Putamen (tissue), 1 donor: Measurements from ENCODE around the gene KRTAP4-4.
"Not testable (repeated sequence)": the region's sequence is repeated elsewhere in the genome, so short reads cannot be mapped to it uniquely, and the experiment has no call there.

ENCODE experiments used
- DNase-seq: peaks from one replicate; pipeline ENCODE4 v3.0.0-alpha.2; 2016; ENCODE audit warnings: low spot score

Gene KRTAP4-4

DNA sequence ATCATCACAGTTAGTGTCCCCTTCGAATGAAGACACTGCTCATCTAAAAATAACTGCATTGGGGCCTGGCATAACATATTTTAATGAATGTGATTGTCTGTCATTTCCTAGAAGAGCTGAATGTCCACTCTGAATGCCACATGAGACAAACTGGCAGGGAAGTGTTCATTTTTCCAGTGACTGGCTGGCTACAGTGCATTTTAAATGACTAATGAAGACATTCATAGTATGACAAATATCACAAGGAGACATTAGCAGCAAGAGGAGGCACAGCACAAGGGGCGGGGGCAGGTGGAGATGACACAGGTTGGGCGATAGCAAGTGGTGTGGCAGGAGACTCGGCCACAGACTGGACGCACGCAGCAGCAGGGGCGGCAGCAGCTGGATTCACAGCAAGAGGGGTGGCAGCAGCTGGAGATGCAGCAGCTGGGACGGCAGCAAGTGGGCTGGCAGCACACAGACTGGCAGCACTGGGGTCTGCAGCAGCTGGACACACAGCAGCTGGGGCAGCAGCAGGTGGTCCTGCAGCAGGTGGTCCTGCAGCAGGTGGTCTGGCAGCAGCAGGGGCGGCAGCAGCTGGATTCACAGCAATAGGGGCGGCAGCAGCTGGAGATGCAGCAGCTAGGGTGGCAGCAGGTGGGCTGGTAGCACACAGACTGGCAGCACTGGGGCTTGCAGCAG is 11.4 kb downstream of the KRTAP4-4 start:
- DNase-seq: not testable (repeated sequence)

DNA sequence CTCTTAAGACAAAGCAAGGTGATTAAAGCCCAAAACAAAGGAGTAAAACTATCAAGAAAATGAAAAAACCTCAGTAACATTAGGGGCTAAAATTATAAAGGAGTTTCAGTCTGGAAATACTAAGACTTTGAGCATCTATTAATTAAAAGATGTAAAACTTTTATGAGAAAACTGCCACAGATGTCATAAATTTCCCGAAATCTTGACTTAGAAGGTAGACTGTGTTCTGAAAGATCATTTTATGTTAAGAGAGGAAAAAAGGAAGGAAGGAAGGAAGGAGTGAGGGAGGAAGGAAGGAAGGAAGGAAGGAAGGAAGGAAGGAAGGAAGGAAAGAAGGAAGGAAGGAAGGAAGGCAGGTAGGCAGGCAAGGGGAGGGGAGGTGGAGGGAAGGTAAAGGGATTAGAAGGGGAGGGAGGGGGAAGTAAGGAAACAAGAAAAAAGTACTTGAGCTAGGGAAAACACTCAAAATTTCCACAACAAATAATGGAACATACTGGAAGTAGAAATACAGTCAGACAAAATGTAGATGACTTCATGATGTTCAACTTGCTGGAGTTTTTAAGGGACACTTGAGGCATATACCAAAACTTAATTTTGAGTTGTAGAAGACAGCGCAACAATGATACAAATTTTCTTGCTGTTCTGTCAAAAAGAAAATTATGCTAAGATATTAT is 12.9 kb downstream of the KRTAP4-4 start:
- no peak for DNase-seq

GRCh38 chr17:41145261-41145660 is 15.3 kb downstream of the KRTAP4-4 start:
- no peak for DNase-seq

GRCh38 chr17:41144846-41145245 is 15.7 kb downstream of the KRTAP4-4 start:
- DNase-seq: no peak

DNA sequence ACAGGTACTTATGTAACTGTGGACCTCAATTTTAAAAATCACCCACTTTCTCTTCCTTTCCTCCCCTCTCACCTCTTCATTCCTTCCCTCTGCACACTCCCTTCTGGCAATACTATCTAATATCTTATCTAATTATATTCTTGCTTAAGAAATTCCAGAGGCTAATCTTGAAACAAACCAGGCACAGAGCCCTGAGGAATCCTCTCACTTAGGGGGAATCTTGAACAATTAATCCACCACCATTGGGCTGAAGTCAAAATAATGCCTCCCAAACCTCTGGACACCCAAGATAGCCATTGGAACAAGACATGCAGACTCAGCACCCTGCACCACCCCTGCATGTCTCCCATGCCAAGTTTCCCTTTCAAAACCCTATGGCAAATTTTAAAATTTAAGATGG is 19.2 kb downstream of the KRTAP4-4 start:
- DNase-seq: no peak

GRCh38 chr17:41140360-41141131 is 20.0 kb downstream of the KRTAP4-4 start, which contains the start of gene KRTAP4-6:
Gene KRTAP4-6, minus strand, starts transcription at chr17:41140544. Its CDS starts 57 bp downstream, at chr17:41140487.
- no peak for DNase-seq

GRCh38 chr17:41139865-41140264 is 20.7 kb downstream of the KRTAP4-4 start:
- DNase-seq: not testable (repeated sequence)

DNA sequence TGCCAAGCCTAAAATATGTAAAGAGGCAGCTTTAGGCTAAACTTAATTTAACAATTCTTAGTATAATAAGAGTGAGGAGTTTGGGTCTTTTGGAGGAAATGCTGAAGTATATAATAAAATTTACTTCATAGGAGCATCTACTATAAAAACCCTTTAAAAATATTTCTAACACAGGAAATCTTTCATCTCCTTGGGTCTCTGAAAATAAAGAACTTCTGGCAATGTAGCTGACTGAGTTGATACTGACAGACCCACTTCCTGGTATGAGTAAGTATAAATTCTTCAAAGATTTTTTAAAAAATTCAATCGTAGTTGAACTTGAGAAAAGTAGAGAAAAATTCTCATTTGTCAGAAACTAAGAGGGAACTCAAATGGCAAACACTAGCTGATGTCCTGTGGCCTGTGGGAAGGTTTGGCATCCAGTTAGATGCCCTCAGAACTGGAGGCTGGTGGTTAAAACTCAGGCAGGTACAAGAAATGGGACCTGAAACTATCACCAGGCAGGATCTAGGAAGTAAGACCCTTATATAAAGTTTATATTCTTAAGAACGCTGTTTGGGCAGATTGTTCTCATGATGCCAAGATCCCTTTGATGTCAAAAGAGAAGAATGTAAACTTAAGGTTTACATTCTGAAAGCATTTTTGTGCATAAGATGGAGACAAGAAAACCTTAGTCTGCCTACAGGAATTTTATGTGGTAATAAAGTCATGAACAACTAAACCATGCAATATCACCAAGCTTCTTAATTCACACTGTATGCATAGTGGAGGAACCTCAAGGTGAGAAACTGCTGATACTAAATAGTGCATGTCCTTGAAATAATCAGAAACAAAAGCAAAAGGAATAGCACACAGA is 26.4 kb downstream of the KRTAP4-4 start:
- no peak for DNase-seq

DNA sequence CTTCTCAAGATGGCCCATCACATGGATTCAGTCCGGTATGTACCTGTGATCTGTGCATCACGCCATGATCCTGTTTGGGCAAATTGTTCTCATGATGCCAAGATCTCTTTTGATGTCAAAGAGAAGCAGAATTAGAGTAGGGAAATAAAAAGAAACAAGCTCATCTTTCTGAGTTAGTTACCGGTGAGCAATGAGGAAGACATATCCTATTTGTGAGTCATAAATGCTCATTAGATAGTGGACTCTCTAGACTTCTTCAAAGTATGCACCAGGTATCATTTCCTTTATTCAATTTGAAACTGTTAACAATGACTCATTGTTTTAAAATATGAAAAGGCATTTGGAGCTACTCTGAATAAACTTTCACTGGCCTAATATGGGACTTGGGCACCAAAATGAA is 28.6 kb downstream of the KRTAP4-4 start:
- no peak for DNase-seq

GRCh38 chr17:41127371-41127770 is 33.2 kb downstream of the KRTAP4-4 start:
- no peak for DNase-seq

GRCh38 chr17:41126412-41126811 is 34.1 kb downstream of the KRTAP4-4 start:
- no peak for DNase-seq

GRCh38 chr17:41125064-41125463 is 35.5 kb downstream of the KRTAP4-4 start:
- no peak for DNase-seq

GRCh38 chr17:41123991-41124371 is 36.6 kb downstream of the KRTAP4-4 start, which contains the start of gene KRTAP4-12:
Gene KRTAP4-12, minus strand, starts transcription at chr17:41124182. Its CDS starts 60 bp downstream, at chr17:41124122.
- DNase-seq: not testable (repeated sequence)

DNA sequence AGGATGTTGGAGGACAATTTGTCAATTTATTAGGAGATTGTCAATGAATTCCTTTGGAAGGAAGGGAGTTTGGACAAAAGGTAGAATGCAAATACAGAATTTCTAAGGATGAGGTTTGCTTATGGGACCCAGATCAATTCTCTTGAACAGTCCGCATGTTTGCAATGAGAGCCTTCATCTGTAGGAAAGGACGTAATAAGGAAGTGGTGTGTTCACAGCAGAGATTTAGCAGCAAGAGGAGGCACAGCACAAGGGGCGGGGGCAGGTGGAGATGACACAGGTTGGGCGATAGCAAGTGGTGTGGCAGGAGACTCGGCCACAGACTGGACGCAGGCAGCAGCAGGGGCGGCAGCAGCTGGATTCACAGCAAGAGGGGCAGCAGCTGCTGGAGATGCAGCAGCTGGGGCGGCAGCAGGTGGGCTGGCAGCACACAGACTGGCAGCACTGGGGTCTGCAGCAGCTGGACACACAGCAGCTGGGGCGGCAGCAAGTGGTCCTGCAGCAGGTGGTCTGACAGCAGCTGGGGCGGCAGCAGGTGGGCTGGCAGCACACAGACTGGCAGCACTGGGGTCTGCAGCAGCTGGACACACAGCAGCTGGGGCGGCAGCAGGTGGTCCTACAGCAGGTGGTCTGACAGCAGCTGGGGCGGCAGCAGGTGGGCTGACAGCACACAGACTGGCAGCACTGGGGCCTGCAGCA is 37.1 kb downstream of the KRTAP4-4 start:
- DNase-seq: not testable (repeated sequence)

GRCh38 chr17:41121742-41122141 is 38.8 kb downstream of the KRTAP4-4 start:
- DNase-seq: no peak

DNA sequence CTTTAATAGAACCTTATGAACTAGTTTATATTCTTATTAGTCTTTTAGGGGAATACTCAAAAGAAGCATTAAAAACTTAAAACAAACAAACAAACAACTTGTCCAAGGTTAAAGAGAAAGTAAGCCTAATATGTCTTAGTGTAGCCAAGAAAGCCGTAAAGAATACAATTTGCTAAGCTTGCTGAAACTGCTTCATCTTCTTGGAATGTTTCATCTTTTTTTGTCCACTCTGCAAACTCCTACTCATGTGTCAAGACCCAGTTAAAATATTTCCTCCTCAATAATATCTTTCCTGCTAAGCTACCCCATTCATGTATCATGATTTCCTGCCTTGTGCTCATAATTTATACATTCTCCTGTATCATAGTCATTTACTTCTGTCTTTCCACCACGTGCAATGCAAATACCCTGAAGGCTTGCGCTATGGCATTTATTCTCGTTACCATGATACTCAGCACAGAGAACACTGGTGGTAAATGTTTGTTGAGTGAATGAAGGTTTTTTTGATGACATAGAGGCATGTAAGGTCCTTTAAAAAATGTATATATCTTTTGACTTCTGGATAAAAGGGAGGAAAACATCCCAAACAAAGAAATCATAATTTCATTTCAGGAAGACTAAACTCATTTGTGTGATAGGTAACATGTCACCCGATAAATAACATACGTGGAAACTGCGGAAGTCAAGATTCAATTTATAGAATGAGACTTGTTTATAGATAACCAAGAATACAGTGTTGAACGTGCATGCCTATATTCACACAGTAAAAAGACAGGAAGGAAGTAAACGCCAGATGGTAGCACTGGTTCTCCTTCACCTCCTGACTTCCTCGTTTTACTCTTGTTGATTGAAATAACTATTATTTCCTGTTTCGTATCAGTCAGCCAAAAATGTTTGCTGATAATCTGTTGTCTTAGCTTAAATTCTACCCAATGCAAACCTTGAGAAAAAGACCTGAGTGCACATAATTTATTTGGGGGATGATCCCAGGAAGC is 40.6 kb downstream of the KRTAP4-4 start:
- DNase-seq: not testable (repeated sequence)

- no peak for DNase-seq
Observed at GRCh38 chr17:41118721-41119120, 41.8 kb downstream of the KRTAP4-4 start.

GRCh38 chr17:41117846-41118386 is 42.6 kb downstream of the KRTAP4-4 start, which contains the start of gene KRTAP4-11:
Gene KRTAP4-11, minus strand, starts transcription at chr17:41118373. Its CDS starts 58 bp downstream, at chr17:41118315.
- DNase-seq: not testable (repeated sequence)

GRCh38 chr17:41116297-41116696 is 44.3 kb downstream of the KRTAP4-4 start:
- DNase-seq: no peak
